Astrocyte (in vitro differentiated cells and primary cell): ENCODE measurements around the gene PRR29.

Source experiments
- CTCF ChIP-seq: IDR thresholded peaks from 2 replicates; pipeline ENCODE4 v1.5.1; 2011; ENCODE audit warnings: low read depth, mild to moderate bottlenecking, inconsistent platforms, low read length, moderate library complexity; ENCODE audit not compliant: insufficient read depth
- EZH2 ChIP-seq: IDR thresholded peaks from 2 replicates; pipeline ENCODE4 v1.6.1; 2012; ENCODE audit warnings: mild to moderate bottlenecking, low read length, inconsistent platforms; ENCODE audit not compliant: insufficient read depth

GRCh38 chr17:64039106-64039400 is 40.9 kb downstream of the PRR29 start:
- TF ChIP-seq CTCF (no peak), EZH2 (no peak)
